ENCODE results near the gene DENND1C. TPM values are rescaled to one million over a fixed set of nuclear protein-coding genes. Genes with fewer than 3 reads are reported as not detected.

The DENND1C gene
- total RNA-seq, 1 experiment from 2014 or later, result not detected

DNA sequence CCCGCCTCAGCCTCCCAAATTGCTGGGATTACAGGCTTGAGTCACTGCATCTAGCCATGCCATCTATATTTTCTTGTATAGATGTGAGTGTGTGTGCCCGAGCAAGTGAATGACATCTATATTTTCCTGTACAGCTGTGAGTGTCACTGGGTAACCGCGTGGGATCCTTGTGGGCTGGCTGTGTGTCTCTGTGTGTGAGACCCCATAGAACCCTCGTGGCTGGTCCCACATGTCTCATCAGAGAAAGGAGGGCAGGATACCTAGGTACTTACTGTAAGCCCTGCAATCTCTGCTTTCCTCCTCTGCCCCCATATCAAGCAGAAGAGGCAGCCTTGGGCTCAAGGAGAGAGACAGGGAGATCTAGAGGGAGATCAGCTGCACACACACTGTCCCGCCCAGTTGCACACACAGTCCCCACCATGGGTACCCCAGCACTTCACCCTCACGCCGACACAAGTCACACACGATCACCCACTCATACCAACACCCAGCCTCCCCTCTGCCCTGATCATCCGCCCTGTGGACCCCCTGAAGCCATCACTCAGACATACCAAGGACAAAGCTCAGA is 655 bp downstream of the DENND1C start:
- no peak for DNase-seq (ENCODE audit: low read depth)

DNA sequence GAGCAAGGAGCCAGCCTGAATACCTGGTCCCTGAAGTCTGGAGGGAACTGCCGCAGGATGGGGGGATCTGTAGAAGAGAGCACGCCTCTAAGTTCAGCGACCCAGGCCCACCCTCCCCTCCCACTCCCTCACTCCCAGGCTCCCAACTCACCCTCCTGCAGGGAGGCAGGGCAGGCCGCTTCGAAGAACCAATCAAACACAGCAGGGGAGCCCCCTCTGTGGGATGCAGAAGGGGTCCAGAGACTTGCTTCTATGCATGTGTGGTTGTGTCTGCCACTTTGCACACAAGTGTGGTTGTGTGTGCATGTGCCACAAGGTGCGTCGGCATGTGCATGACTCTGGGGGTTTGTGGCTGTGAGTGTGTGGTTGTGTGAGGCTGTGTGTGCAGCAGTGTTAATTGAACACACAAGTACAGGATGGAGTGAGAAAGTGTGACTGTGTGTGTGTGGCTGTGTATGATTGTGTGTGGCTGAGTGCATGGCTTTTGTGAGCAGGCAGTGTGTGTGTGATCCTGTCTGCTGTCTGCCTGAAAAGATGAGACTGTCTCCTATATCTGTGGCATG is 1.7 kb downstream of the DENND1C start:
- no peak for DNase-seq (ENCODE audit: low read depth)

DNA sequence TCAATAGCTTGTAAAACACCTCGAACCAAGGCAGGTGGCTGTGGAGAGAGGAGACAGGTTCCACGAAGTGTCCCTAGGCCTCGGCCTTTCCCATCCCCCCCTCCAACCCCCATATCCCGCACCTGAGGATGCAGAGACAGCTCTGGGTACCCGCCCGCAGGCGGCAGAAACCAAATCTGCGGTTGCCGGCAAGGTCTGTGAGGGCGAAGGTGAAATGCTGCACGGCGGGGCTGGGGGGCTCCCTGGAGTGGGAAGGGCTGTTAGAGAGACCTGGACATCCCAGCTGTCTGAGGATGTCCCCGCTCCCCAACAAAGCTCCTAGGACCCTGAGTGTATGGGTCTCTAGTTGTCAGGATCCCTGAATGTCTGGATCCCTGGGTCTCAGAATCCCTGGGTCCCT is 2.8 kb downstream of the DENND1C start:
- no peak for DNase-seq (ENCODE audit: low read depth)

DNA sequence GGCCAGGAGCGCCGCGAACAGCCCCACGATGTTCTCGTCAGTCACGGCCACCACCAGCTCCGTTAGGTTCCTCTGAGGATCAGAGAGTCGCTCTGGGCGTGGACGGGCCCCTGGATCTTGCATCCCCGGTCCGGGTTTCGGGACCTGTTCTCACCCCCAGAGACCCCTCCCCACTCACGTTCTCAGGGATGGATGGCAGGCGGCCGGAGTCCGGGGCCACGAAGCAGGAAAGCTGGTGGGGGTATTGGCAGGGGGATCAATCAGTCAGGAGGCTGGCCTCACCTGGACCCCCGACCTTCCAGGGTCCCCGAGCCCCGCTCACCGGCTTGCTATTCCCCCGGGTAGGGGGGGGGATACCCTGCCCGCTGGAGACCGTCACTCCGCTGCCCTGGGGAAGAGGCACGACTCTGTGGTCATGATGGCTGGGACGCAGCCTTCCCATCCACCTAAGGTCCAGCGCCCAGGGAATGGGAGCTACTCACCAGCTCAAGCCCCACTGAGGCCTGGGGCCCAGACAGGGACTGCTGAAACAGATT is 4.6 kb downstream of the DENND1C start:
- DNase-seq (ENCODE audit: low read depth), result no peak

DNA sequence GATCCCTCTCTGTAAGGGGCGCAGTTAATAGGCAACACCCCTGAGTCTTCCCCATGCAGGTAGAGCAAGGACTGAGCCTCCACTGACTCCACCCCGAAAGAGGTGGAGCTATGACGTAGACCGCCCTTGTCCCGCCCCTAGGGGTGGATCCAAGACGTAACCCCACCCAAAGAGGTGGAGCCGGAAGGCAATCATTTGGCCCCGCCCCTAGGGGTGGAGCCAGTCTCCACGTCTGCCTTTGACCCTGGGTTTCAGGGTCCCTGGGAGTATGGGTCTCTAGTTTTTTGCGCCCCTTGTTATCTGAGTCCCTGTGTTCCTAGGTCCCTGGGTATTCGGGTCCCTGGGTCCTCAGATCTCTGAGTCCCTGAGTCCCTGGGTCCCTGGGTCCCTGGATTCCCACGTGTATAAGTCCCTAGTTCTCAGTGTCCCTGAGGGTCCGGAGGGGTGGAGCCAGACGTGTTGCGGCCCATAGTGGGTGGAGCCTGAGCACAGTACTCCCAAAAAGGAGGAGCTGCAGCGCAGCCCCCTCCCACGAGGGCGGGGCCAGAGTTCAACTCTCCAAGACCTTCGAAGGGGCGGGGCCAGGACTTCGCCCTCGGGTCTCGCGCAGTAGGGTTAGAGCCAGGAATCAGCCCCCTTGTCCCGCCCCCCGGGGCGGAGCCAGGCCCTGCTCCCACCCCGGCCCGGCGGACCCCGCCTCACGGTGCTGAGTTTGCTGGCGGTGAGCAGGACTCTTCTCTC is 5.3 kb downstream of the DENND1C start:
- DNase-seq (ENCODE audit: low read depth), result peak; percentile 34

DNA sequence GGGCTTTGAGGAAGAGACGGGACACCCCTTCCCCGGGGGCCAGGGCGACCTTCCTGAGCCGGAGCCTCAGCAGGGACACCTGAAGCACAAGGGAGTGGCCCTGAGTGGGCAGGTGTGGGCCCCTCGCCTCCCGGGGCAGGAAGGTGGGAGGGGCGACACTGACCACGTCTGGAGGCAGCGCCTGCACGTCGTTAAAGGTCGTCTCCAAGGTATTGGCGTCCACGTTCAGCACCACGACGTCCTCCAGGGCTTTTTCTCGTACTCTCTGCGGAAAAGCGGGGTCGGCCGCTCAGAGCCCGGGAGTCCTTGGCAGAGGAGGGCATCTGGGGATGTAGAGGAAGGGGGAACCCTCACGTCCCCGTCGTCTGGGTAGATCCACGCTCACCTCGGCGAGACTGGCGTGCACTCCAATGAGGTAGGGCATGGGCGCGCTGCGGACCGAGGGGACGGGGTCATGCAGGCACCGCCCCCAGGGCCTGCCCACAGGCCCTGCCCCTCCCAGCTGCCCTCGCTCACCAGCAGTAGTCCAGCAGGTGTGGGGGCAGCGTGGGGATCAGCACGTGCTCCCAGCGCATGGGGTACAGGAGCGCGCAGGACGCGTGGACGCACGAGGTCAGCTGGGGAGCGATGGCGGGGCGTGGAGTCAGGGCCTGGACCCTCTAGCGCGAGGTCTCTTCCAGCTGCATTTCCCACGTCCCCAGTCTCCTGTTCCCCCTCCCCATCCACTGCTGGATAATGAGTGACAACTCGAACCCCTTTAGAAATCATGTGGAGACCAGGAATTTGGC is 6.1 kb downstream of the DENND1C start:
- DNase-seq (ENCODE audit: low read depth), result no peak

DNA sequence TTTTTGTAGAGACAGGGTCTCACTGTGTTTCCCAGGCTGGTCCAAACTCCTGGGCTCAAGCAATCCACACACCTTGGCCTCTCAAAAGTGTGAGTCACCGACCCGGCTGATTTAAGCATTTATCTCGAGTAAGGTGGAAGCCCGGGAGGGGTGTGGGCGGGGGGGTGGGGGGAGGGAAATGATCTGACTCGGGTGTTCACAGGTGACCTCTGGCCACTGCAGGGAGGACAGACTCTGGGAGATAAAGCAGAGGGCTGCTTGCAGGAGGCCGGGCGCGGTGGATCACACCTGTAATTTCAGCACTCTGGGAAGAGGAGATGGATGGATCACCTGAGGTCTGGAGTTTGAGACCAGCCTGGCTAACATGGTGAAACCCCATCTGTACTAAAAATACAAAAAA is 7.9 kb downstream of the DENND1C start:
- DNase-seq (ENCODE audit: low read depth), result no peak

DNA sequence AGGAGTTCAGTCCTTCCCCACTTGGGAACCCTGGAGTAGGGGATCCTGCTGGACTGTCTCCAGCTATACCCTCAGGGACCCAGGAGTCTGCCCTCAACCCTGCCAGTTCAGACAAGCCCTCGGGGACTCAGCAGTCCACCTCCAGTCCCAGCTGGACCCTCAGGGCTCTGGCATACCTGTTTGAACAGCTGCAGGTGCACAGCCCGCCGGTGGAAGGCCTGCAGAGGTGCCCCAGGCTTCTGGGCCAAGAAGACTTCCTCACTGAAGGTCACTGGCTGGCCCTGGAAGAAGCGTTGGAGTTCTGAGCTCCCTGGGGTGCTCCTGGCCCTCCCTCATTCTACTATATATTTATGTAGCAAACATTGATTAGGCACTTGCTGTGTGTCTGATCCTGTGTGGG is 8.9 kb downstream of the DENND1C start:
- DNase-seq (ENCODE audit: low read depth), result no peak

DNA sequence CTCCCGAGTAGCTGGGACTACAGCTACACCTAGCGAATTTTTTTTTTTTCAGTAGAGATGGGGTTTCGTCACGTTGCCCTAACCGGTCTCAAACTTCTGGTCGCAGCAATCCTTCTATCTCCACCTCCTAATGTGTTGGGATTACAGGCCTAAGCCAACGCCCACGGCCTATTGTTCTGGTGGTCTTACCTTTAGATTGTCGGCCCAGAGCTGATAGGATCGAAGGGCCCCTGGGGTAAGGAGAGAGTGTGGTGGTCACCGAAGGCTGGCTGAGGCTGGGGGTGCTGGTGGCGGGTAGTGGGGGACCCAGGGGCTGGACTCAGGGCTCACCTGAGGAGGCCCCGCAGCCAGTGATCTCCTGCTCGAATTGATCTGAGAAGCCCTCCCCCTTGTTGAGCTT is 10.5 kb downstream of the DENND1C start:
- no peak for DNase-seq (ENCODE audit: low read depth)

DNA sequence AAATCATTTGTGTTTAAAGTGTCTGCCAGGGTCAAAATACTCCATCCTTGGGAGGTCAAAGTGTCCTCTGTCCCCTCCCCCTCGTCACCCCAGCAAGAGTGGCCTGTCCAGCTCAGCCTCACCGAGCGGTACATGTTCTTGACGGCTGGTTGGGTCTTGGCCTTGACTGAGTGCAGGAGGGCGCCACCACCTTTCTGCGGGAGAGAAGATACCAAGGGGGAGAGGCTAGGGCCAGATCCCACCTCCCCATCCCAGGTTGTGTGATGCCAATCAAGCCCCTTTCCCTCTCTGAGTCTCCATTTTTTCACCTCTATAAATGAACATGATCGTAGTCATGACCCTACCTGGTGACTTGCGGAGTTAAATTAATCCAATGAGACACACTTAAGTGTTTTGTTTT is 11.4 kb downstream of the DENND1C start:
- DNase-seq (ENCODE audit: low read depth), result no peak

DNA sequence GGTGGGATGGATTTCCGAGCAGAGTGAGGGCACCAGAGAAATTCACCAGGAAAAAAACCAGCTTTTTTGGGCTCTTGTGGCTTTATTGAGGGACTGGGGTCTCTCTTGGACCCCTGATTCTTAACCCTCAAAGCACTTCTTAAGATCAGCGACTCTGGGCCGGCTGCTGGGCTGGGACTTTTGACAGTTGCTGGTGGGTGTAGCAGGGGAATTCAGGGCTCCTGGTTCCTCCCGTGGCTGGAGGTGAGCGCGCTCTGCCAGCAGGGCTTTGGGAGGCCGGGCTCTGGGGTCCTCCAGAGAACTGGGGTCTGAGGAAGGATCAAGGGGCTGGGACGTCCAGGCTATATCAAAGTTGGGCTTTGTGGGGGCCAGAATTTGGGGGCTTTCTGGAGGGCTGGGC is 14.2 kb downstream of the DENND1C start:
- DNase-seq (ENCODE audit: low read depth), result no peak

DNA sequence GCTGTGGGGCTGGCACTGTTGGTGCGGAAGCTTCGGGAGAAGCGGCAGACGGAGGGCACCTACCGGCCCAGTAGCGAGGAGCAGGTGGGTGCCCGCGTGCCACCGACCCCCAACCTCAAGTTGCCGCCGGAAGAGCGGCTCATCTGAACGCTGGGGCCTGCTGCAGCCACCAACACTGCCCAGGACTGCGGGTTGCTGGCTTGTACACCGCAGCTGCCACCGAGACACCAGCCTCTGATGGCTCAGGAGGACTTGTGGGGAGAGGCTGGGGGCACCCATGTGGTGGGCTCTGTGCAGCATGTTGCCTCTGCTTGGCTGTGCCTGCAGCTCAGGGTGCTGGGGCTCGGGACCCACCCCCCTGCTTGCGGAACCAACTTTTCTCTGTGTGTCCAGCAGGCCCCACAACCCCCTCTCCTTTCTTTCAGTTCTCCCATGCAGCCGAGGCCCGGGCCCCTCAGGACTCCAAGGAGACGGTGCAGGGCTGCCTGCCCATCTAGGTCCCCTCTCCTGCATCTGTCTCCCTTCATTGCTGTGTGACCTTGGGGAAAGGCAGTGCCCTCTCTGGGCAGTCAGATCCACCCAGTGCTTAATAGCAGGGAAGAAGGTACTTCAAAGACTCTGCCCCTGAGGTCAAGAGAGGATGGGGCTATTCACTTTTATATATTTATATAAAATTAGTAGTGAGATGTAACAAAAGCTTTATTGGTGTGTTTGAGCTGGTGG is 14.9 kb downstream of the DENND1C start:
- no peak for DNase-seq (ENCODE audit: low read depth)

DNA sequence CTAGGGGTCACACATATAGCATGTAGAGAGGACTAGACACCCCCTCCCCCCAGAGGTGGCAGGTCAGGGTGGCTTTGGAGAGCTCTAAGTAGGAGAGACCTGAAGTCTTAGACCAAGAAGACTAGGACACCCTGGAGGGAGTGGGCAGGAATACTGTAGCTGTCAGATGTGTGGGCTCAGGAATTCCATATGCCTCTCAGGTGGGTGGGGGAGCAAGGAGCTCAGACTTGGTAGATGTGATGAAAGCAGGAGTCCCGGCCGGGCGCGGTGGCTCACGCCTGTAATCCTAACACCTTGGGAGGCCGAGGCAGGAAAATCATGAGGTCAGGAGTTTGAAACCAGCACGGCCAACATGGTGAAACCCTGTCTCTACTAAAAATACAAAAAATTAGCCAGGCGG is 15.9 kb downstream of the DENND1C start:
- DNase-seq (ENCODE audit: low read depth), result no peak

DNA sequence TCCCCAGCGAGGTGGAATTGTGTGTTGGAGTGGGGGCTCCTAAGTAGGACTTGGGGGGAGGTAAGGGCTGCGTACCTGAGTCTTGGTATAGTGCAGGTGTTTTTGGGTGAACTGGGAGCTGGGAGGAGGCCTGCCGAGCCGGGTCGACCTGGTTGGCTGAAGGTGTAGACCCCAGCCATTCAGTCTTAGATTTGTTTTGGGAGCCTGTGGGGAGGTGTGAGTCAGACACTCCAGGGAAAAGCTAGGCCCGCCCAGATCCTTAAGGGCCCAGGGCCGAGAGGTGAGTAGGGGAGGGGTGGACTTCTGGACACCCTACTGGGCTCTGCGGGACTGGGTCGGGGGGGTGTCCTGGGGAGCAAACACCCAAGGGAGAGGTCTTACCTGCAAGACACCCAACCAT is 16.6 kb downstream of the DENND1C start:
- no peak for DNase-seq (ENCODE audit: low read depth)

DNA sequence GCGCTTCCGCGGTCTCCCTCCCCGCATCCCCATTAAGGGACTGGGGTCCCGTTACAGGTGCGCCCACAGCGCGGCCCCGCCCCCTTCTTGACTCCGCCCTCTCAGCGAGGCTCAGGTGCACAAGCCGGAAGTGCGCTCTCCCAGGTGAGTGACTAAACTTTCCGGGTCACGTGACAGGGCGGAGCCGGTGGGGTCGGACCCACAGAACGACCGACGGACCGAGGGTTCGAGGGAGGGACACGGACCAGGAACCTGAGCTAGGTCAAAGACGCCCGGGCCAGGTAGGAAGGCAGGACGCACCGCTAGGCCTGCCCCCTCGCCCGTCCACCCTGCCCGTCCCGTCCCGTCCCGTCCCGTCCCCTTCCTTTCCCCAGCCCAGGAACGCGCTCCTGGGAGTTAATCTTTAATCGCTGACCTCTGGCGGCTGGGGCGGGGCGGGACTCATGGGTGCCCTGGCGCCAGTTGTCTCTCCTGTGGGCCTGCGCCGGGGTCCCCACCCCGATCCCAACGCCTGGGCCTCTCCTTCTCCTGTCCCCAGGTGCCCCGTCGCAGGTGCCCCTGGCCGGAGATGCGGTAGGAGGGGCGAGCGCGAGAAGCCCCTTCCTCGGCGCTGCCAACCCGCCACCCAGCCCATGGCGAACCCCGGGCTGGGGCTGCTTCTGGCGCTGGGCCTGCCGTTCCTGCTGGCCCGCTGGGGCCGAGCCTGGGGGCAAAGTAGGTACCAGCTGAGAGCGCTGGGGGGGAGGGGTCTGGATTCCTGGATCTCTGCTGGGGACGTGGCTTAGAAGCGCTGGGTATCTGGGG is 17.3 kb downstream of the DENND1C start, which contains the start of gene CRB3:
TSS of gene CRB3 (plus strand) at position 202 of the 804 bp plus-strand sequence. CDS start at position 633, 431 bp downstream.
- no peak for DNase-seq (ENCODE audit: low read depth)

DNA sequence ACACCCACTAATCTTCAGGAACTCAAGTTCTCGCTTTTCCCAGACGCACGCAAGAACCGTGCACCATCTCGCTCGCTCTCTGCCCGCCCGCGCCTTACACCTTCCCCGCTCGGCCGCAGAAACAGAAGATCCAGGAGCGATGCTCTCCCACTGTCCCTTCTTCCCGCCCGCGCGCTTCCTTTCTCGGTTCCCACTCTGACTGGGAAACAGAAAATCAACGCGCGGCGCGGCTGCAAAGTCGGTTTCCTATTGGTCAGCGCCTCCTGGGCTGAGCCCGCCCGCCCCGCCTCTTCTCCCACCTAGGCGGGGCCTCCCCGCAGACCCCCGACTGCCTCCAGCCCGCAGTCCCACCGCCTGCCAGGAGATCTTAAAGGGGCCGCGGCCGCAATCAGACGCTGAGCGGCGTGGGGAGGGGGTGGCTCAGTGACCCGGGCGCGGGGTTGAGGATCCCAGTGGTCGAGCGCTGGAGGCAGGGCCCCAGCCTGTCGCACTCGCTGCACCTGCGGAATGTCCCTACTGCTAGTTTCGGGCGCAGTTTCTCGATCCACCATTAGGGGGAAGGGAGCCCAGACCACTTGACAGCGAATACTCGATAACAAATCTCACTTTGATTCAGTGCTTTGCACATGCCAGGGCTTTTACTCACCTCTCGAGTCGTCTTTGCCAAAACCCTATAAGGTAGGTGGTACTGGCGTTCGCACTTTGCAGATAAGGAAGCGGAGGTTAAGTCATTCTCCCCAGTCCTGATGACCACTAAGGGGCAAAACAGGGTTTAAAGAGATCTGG is 21.3 kb downstream of the DENND1C start:
- peak; percentile 99 for DNase-seq (ENCODE audit: low read depth)

DNA sequence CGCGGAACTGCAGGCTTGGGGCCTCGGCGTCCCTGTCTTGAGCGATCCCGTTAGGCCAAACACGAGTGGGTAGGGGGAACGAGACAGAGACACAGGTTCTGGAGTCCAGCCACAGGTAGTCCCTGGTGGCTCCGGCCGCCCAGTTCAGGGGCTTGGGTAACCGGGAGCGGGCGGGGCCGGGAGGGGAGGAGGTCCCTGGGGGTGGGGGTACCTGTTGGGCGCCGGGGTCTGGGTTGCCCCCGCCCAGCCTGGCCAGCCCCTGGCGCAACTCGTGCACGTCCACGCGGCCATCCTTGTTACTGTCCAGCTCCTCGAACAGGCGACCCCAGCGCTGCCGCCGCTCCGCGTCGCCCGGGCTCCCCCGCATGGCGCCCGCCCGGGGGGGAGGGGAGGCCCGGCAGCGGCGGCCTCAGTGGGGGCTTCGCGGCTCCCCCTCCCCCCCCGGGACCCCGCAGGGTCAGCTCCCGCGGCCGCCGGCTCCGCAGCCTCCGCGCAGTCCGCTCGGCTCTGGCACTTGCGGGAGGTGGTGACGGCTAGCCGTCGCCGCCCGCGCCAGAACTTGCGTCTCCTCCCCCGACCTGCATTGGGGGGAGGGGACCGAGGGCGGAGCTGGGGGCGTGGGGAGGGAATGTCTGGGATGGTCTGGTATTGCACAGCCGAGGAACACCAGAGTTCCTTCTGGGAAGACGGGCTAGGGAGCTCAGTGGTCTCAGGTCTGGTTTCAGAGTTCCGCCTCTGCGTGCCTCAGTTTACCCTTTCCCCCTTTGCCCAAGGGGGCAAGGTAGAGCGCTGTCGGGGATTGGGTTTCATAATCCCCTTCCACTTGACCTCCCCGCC is 22.1 kb downstream of the DENND1C start, which contains the start of gene SLC25A23:
TSS of gene SLC25A23 (minus strand) at position 531 of the 837 bp plus-strand sequence. CDS start at position 367, 164 bp downstream.
- peak; percentile 71 for DNase-seq (ENCODE audit: low read depth)

DNA sequence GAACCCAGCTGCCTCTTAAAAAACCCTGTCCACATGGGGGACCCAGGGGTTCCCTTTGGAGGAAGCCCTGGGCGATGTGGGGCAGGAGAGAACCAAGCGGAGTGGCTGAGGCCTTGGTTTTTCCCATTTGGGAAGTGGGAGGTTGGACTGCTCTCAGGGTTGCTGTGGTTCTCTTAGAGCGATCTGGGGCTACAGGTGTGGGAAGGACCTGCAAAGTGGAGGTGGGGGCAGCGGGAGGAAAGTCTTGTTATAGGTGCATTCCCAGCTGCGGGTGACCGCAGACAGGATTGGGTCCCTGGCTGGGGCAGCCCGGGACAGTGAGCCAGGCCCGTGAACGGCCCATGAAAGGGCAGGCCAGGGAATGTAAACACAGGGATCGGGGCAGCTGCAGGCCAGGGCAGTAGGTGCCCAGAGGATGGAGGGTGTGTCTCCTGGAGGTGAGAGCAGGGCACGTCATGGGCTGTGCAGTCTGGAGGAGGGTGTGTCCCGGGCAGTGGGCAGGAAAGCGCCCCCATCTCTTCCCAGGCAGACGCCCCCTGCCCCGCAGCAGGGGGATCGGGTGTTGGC is 22.8 kb downstream of the DENND1C start:
- no peak for DNase-seq (ENCODE audit: low read depth)
